Pancreas (tissue), 10 donors: ENCODE data around the gene BTBD9. TPM values are rescaled to one million over a fixed set of nuclear protein-coding genes. Genes with fewer than 3 reads are reported as not detected.

Experiments used
- ATAC-seq, 4 donors: fragments of 200-7000 bp; cut with Tn5 transposase; one replicate each; pipeline versions ENCODE4 v1.8.0 to v1.9.1; 2020; ENCODE audit warnings: mild to moderate bottlenecking in 4 of 4, moderate library complexity in 4 of 4
- DNase-seq, 6 donors: peaks; one replicate each; pipeline ENCODE4 v3.0.0-alpha.2; 2020
- FAIRE-seq: peaks from 2 replicates; lab custom pipeline; 2012; peaks lifted over from hg19 to GRCh38; lab: Jason Lieb, UNC
- H3K27ac ChIP-seq, 4 donors: fragments of 200-600 bp; sonication (generic); 1 replicate in 3 of 4; 2 replicates in 1 of 4; pipeline versions ENCODE4 v1.5.0 to v1.8.0; 2020
- H3K27me3 ChIP-seq, 4 donors: fragments of 200-600 bp; one replicate each; pipeline ENCODE4 v1.8.0; 2021
- H3K36me3 ChIP-seq, 3 donors: fragments of 200-600 bp; sonication (generic) in 1 of 3; one replicate each; pipeline versions ENCODE4 v1.5.0 to v1.8.0; 2020 to 2021
- H3K4me1 ChIP-seq, 3 donors: fragments of 200-600 bp; one replicate each; pipeline ENCODE4 v1.8.0; 2021
- H3K4me3 ChIP-seq, 4 donors: fragments of 200-600 bp; sonication (generic) in 2 of 4; one replicate each; pipeline versions ENCODE4 v1.5.0 to v1.8.0; 2020 to 2021
- H3K9me3 ChIP-seq, 4 donors: fragments of 200-600 bp; one replicate each; pipeline ENCODE4 v1.8.0; 2021
- CTCF ChIP-seq, 4 donors: fragments of 200-600 bp; sonication (generic) in 3 of 4; IDR thresholded peaks; one replicate each; pipeline versions ENCODE4 v1.5.0 to v1.8.0; 2021; ENCODE audit warnings: antibody characterized with exemption in 4 of 4
- WGBS, 2 donors: extraction: QIAGEN DNeasy Blood & Tissue Kit; methylation state at CpG; one replicate each; pipeline ENCODE4 v1.1.7; 2013; 5-methylcytosine and 5-hydroxymethylcytosine counted together
- intact Hi-C, 3 donors: fragments of 100-400 bp; cut with DNase I; formaldehyde crosslinking; loops; one replicate each; pipeline versions ENCODE4 v1.11.1 to v1.14.2; 2022
- polyA plus RNA-seq, 2 donors: library from polyadenylated mRNA; stranded (reverse); fragments of 200-250 nt; gene quantifications; one replicate each; pipeline ENCODE4 v1.2.3, GENCODE V29; 2013
- total RNA-seq, 6 donors: library from RNA; stranded (reverse); fragmentation: NEBNext Ultra II Directional in 4 of 6; extraction: Animal tissue kit (Norgen Biotek cat#: 25700) in 4 of 6; gene quantifications; one replicate each; pipeline versions ENCODE4 v1.2.1 to v1.2.4, GENCODE V29; 2021 to 2023
- donor health status: healthy with polysubstance abuse.
- donor health status: DM: no; HTN: no; CAD: no; lungs with moderate emphysema.
- donor health status: DM: no; HTN: no; CAD: no.
- donor health status: control.
- donor health status: control.
- donor health status: Bipolar disorder and iron deficiency.
- donor health status: DM: yes; HTN: yes; CAD: no.
- donor health status: DM: no; HTN: no; CAD: no.
- donor health status: DM: no; HTN: no; CAD: no.
- donor health status: DM: yes; HTN: yes; CAD: no.

Gene BTBD9
- total and polyA plus RNA-seq, 8 donors: 2.2 to 11.0 (median 7.1) TPM

GRCh38 chr6:38146021-38146733 is 493.6 kb downstream of the BTBD9 start:
- Histone ChIP-seq H3K27ac (no peak overlapping the region), H3K4me1 (peaks cover 4 to 9% (median 5%) of the 10 kb centered on the region in 3 donors), H3K4me3 (no peak overlapping the region), H3K9me3 (no peaks in the 10 kb centered on the region), H3K36me3 (no peaks in the 10 kb centered on the region), H3K27me3 (no peaks in the 10 kb centered on the region)
- intact Hi-C loops: no loop called here
- DNase-seq (no peak), FAIRE-seq (no peak), ATAC-seq (no peak)
- WGBS, 2 donors: 88 to 93% methylated on average over 8 of the region's 8 CpGs
- no peak for TF ChIP-seq CTCF (IDR thresholded peaks at IDR 0.05)

- Histone ChIP-seq H3K36me3 (no peaks in the 10 kb centered on the region), H3K4me3 (no peak overlapping the region), H3K9me3 (no peaks in the 10 kb centered on the region), H3K27me3 (no peaks in the 10 kb centered on the region), H3K4me1 (peaks cover 0 to 5% (median 4%) of the 10 kb centered on the region in 3 donors), H3K27ac (no peak overlapping the region)
- ATAC-seq: no peak
- WGBS, 2 donors: 87 to 94% methylated on average over 5 of the region's 5 CpGs
- intact Hi-C loops: no loop called here
- DNase-seq: no peak
- FAIRE-seq: no peak
- TF ChIP-seq CTCF (IDR thresholded peaks at IDR 0.05): no peak
Measured at GRCh38 chr6:38144365-38144945, 495.3 kb downstream of the BTBD9 start.

- H3K36me3 ChIP-seq: no peaks in the 10 kb centered on the region
- DNase-seq (no peak), FAIRE-seq (no peak), ATAC-seq (peak in 1 of 4 donors; percentile 50)
- no peaks in the 10 kb centered on the region for H3K4me1 ChIP-seq
- TF ChIP-seq CTCF (IDR thresholded peaks at IDR 0.05): no peak
- intact Hi-C loops: no loop called here
- H3K4me3 ChIP-seq: no peak overlapping the region
- H3K27me3 ChIP-seq: no peaks in the 10 kb centered on the region
- H3K9me3 ChIP-seq: no peaks in the 10 kb centered on the region
- 87 to 88% methylated on average over 8 of the region's 8 CpGs for WGBS, 2 donors
- no peak overlapping the region for H3K27ac ChIP-seq
Measured at GRCh38 chr6:38143191-38144150, 496.3 kb downstream of the BTBD9 start.

GRCh38 chr6:38142178-38142902 is 497.4 kb downstream of the BTBD9 start:
- no peak for DNase-seq
- no peak for TF ChIP-seq CTCF (IDR thresholded peaks at IDR 0.05)

More at GRCh38 chr6:38142178-38142902, 497.4 kb downstream of the BTBD9 start:
- Histone ChIP-seq H3K4me1 (no peaks in the 10 kb centered on the region), H3K27me3 (no peaks in the 10 kb centered on the region), H3K27ac (no peak overlapping the region), H3K36me3 (no peaks in the 10 kb centered on the region), H3K4me3 (no peak overlapping the region), H3K9me3 (no peaks in the 10 kb centered on the region)
- FAIRE-seq (no peak), ATAC-seq (no peak)
- intact Hi-C loops: no loop called here
- WGBS, 2 donors: 87 to 94% methylated on average over 7 of the region's 7 CpGs
